HG03108 (cell line): ENCODE results near the gene ASPSCR1.
"Not testable (repeated sequence)": the region's sequence is repeated elsewhere in the genome, so short reads cannot be mapped to it uniquely, and the experiment has no call there.

Experiments used
- ATAC-seq: cut with Tn5 transposase; IDR thresholded peaks from one replicate; pipeline ENCODE4 v1.9.1; 2021; ENCODE audit warnings: moderate library complexity; ENCODE audit not compliant: unreplicated experiment

Gene ASPSCR1

GRCh38 chr17:82037092-82037888, 59.9 kb downstream of the ASPSCR1 start, which contains the start of gene DCXR:
Gene DCXR (minus strand): TSS chr17:82037697. CDS start chr17:82037682, 15 bp downstream.
- ATAC-seq, result peak; percentile 89

- no peak for ATAC-seq
Observed at GRCh38 chr17:82037889-82038195, 60.4 kb downstream of the ASPSCR1 start.

GRCh38 chr17:82038796-82039409, 61.5 kb downstream of the ASPSCR1 start:
- ATAC-seq, result not testable (repeated sequence)

GRCh38 chr17:82039695-82040299, 62.4 kb downstream of the ASPSCR1 start:
- ATAC-seq, result no peak

GRCh38 chr17:82041144-82041814, 63.9 kb downstream of the ASPSCR1 start:
- no peak for ATAC-seq

GRCh38 chr17:82042649-82043048, 65.2 kb downstream of the ASPSCR1 start:
- ATAC-seq, result no peak

- no peak for ATAC-seq
Observed at GRCh38 chr17:82043507-82043906, 66.1 kb downstream of the ASPSCR1 start.

- ATAC-seq, result no peak
Observed at GRCh38 chr17:82045936-82046484, 68.6 kb downstream of the ASPSCR1 start.

- no peak for ATAC-seq
Observed at GRCh38 chr17:82046903-82047302, 69.5 kb downstream of the ASPSCR1 start.

GRCh38 chr17:82047379-82047778, 70.0 kb downstream of the ASPSCR1 start:
- no peak for ATAC-seq

GRCh38 chr17:82047914-82048570, 70.6 kb downstream of the ASPSCR1 start:
- ATAC-seq, result no peak

- no peak for ATAC-seq
Observed at GRCh38 chr17:82048571-82048971, 71.1 kb downstream of the ASPSCR1 start.

GRCh38 chr17:82049106-82049505, 71.7 kb downstream of the ASPSCR1 start:
- no peak for ATAC-seq

- no peak for ATAC-seq
Observed at GRCh38 chr17:82049521-82049971, 72.1 kb downstream of the ASPSCR1 start.

- no peak for ATAC-seq
Observed at GRCh38 chr17:82050152-82050760, 72.8 kb downstream of the ASPSCR1 start.

- no peak for ATAC-seq
Observed at GRCh38 chr17:82050761-82051641, 73.6 kb downstream of the ASPSCR1 start.

- ATAC-seq, result no peak
Observed at GRCh38 chr17:82051776-82052637, 74.6 kb downstream of the ASPSCR1 start, which contains the start of the genes GPS1 and RFNG. Gene GPS1 (plus strand): TSS chr17:82051898. CDS start chr17:82051932, 34 bp downstream. Gene RFNG (minus strand): TSS chr17:82051811. CDS start chr17:82051766, 45 bp downstream.

- ATAC-seq, result no peak
Observed at GRCh38 chr17:82052638-82053059, 75.2 kb downstream of the ASPSCR1 start.
